Measurements from ENCODE around the gene LGALSL.

The LGALSL gene

GRCh38 chr2:64454386-64455332 lies 697 bp downstream of the LGALSL start:
- peaks cover 0 to 2% of the 10 kb centered on the region in 2 donors for H3K4me1 Mint-ChIP-seq (ENCODE audit: low read depth in 2 of 2)

GRCh38 chr2:64455545-64455944 lies 1.6 kb downstream of the LGALSL start:
- H3K27ac Mint-ChIP-seq, result no peak overlapping the region
- no peaks in the 10 kb centered on the region for H3K9me3 Mint-ChIP-seq
- ATAC-seq (replicated peaks), result no peak

More at GRCh38 chr2:64454386-64455332, 697 bp downstream of the LGALSL start:
- peaks cover 4% of the 10 kb centered on the region for H3K36me3 Mint-ChIP-seq (ENCODE audit: insufficient read depth)
- H3K4me3 Mint-ChIP-seq, result peak overlapping the region; percentile 67 to 73
- no peak overlapping the region for H3K27ac Mint-ChIP-seq
- H3K27me3 Mint-ChIP-seq, result peaks cover 9 to 31% of the 10 kb centered on the region in 2 donors
- peak; percentile 81 for ATAC-seq (replicated peaks)
- DNase-seq, result peak in 2 of 3 experiments; percentile 16 to 28
- no peaks in the 10 kb centered on the region for H3K9me3 Mint-ChIP-seq

GRCh38 chr2:64456293-64456692 lies 2.3 kb downstream of the LGALSL start:
- no peak for DNase-seq
- Mint-ChIP-seq H3K4me3 (no peak overlapping the region), H3K4me1 (ENCODE audit: low read depth in 2 of 2) (peaks cover 0 to 2% of the 10 kb centered on the region in 2 donors), H3K27ac (no peak overlapping the region), H3K9me3 (no peaks in the 10 kb centered on the region), H3K36me3 (ENCODE audit: insufficient read depth) (peaks cover 4% of the 10 kb centered on the region), H3K27me3 (peaks cover 9 to 30% of the 10 kb centered on the region in 2 donors)
- no peak for ATAC-seq (replicated peaks)

More at GRCh38 chr2:64455545-64455944, 1.6 kb downstream of the LGALSL start:
- peaks cover 4% of the 10 kb centered on the region for H3K36me3 Mint-ChIP-seq (ENCODE audit: insufficient read depth)
- H3K27me3 Mint-ChIP-seq, result peaks cover 9 to 31% of the 10 kb centered on the region in 2 donors
- no peak for DNase-seq
- peak overlapping the region; percentile 67 to 73 for H3K4me3 Mint-ChIP-seq
- peaks cover 0 to 2% of the 10 kb centered on the region in 2 donors for H3K4me1 Mint-ChIP-seq (ENCODE audit: low read depth in 2 of 2)

- H3K36me3 Mint-ChIP-seq (ENCODE audit: insufficient read depth), result peaks cover 4% of the 10 kb centered on the region
- ATAC-seq (replicated peaks), result no peak
- H3K4me3 Mint-ChIP-seq, result no peak overlapping the region
- DNase-seq, result no peak
- peaks cover 0 to 2% of the 10 kb centered on the region in 2 donors for H3K4me1 Mint-ChIP-seq (ENCODE audit: low read depth in 2 of 2)
- no peaks in the 10 kb centered on the region for H3K9me3 Mint-ChIP-seq
- H3K27me3 Mint-ChIP-seq, result peaks cover 9 to 23% of the 10 kb centered on the region in 2 donors
- no peak overlapping the region for H3K27ac Mint-ChIP-seq
These were observed 3.6 kb downstream of the LGALSL start for GRCh38 chr2:64457524-64457923.

- no peak overlapping the region for H3K4me3 Mint-ChIP-seq
- DNase-seq (no peak), ATAC-seq (replicated peaks) (no peak)
- no peaks in the 10 kb centered on the region for H3K4me1 Mint-ChIP-seq (ENCODE audit: low read depth in 2 of 2)
- H3K36me3 Mint-ChIP-seq (ENCODE audit: insufficient read depth), result peaks cover 4% of the 10 kb centered on the region
- no peak overlapping the region for H3K27ac Mint-ChIP-seq
- peaks cover 9 to 23% of the 10 kb centered on the region in 2 donors for H3K27me3 Mint-ChIP-seq
- H3K9me3 Mint-ChIP-seq, result no peaks in the 10 kb centered on the region
These were observed 5.6 kb downstream of the LGALSL start for GRCh38 chr2:64459575-64459974.

- H3K27me3 Mint-ChIP-seq, result peaks cover 4 to 17% of the 10 kb centered on the region in 2 donors
- no peaks in the 10 kb centered on the region for H3K9me3 Mint-ChIP-seq
- H3K4me1 Mint-ChIP-seq (ENCODE audit: low read depth in 2 of 2), result no peaks in the 10 kb centered on the region
- H3K4me3 Mint-ChIP-seq, result no peak overlapping the region
- no peaks in the 10 kb centered on the region for H3K36me3 Mint-ChIP-seq (ENCODE audit: insufficient read depth)
- H3K27ac Mint-ChIP-seq, result no peak overlapping the region
- ATAC-seq (replicated peaks) (no peak), DNase-seq (no peak)
These were observed 6.4 kb downstream of the LGALSL start for GRCh38 chr2:64460330-64460729.

- peaks cover 0 to 6% of the 10 kb centered on the region in 2 donors for H3K27me3 Mint-ChIP-seq
- H3K4me3 Mint-ChIP-seq, result no peak overlapping the region
- no peak for ATAC-seq (replicated peaks)
These were observed 7.5 kb downstream of the LGALSL start for GRCh38 chr2:64461271-64462058.

GRCh38 chr2:64462171-64462570 lies 8.2 kb downstream of the LGALSL start:
- no peak overlapping the region for H3K4me3 Mint-ChIP-seq
- H3K4me1 Mint-ChIP-seq (ENCODE audit: low read depth in 2 of 2), result no peaks in the 10 kb centered on the region
- ATAC-seq (replicated peaks), result no peak
- H3K9me3 Mint-ChIP-seq, result no peaks in the 10 kb centered on the region
- peaks cover 0 to 1% of the 10 kb centered on the region in 2 donors for H3K27me3 Mint-ChIP-seq
- DNase-seq, result no peak
- no peak overlapping the region for H3K27ac Mint-ChIP-seq
- no peaks in the 10 kb centered on the region for H3K36me3 Mint-ChIP-seq (ENCODE audit: insufficient read depth)

More at GRCh38 chr2:64461271-64462058, 7.5 kb downstream of the LGALSL start:
- Mint-ChIP-seq H3K36me3 (ENCODE audit: insufficient read depth) (no peaks in the 10 kb centered on the region), H3K27ac (no peak overlapping the region), H3K9me3 (no peaks in the 10 kb centered on the region), H3K4me1 (ENCODE audit: low read depth in 2 of 2) (no peaks in the 10 kb centered on the region)
- DNase-seq, result no peak

- no peaks in the 10 kb centered on the region for H3K27me3 Mint-ChIP-seq
- DNase-seq (no peak), ATAC-seq (replicated peaks) (no peak)
- no peak overlapping the region for H3K4me3 Mint-ChIP-seq
- H3K27ac Mint-ChIP-seq, result no peak overlapping the region
- H3K4me1 Mint-ChIP-seq (ENCODE audit: low read depth in 2 of 2), result no peaks in the 10 kb centered on the region
- no peaks in the 10 kb centered on the region for H3K9me3 Mint-ChIP-seq
- peaks cover 3% of the 10 kb centered on the region for H3K36me3 Mint-ChIP-seq (ENCODE audit: insufficient read depth)
These were observed 9.2 kb downstream of the LGALSL start for GRCh38 chr2:64462940-64463700.

GRCh38 chr2:64463781-64464180 lies 9.8 kb downstream of the LGALSL start:
- no peaks in the 10 kb centered on the region for H3K4me1 Mint-ChIP-seq (ENCODE audit: low read depth in 2 of 2)
- peaks cover 3% of the 10 kb centered on the region for H3K36me3 Mint-ChIP-seq (ENCODE audit: insufficient read depth)
- no peak overlapping the region for H3K27ac Mint-ChIP-seq
- H3K4me3 Mint-ChIP-seq, result no peak overlapping the region
- ATAC-seq (replicated peaks) (no peak), DNase-seq (no peak)
- no peaks in the 10 kb centered on the region for H3K9me3 Mint-ChIP-seq
- H3K27me3 Mint-ChIP-seq, result no peaks in the 10 kb centered on the region

- Mint-ChIP-seq H3K27ac (no peak overlapping the region), H3K4me1 (ENCODE audit: low read depth in 2 of 2) (no peaks in the 10 kb centered on the region), H3K36me3 (ENCODE audit: insufficient read depth) (peaks cover 3% of the 10 kb centered on the region), H3K9me3 (no peaks in the 10 kb centered on the region), H3K4me3 (no peak overlapping the region), H3K27me3 (peaks cover 0 to 8% of the 10 kb centered on the region in 2 donors)
- DNase-seq (no peak), ATAC-seq (replicated peaks) (no peak)
These were observed 12.6 kb downstream of the LGALSL start for GRCh38 chr2:64466478-64467085.

- no peak overlapping the region for H3K27ac Mint-ChIP-seq
- DNase-seq (no peak), ATAC-seq (replicated peaks) (no peak)
- H3K27me3 Mint-ChIP-seq, result peaks cover 0 to 8% of the 10 kb centered on the region in 2 donors
- no peaks in the 10 kb centered on the region for H3K4me1 Mint-ChIP-seq (ENCODE audit: low read depth in 2 of 2)
- no peaks in the 10 kb centered on the region for H3K9me3 Mint-ChIP-seq
- peaks cover 3% of the 10 kb centered on the region for H3K36me3 Mint-ChIP-seq (ENCODE audit: insufficient read depth)
- no peak overlapping the region for H3K4me3 Mint-ChIP-seq
These were observed 13.3 kb downstream of the LGALSL start for GRCh38 chr2:64467096-64467843.
